ENCODE results near the gene CREB5. TPM values are rescaled to one million over a fixed set of nuclear protein-coding genes. Genes with fewer than 3 reads are reported as not detected.

CREB5 gene
- 20.3 TPM for polyA plus RNA-seq (2012; ENCODE audit: insufficient read length, low read depth)

GRCh38 chr7:28411876-28412662, at the start of gene CREB5:
TSS of gene CREB5 (plus strand) at chr7:28412518. CDS start at chr7:28412915, 397 bp downstream.
- TF ChIP-seq REST (IDR thresholded peaks at IDR 0.05; ENCODE audit: insufficient read depth in 1 of 2, low read depth in 2 of 2, low read length in 2 of 2) (no peak), FOXP2 (optimal IDR thresholded peaks at IDR 0.05; ENCODE audit: borderline replicate concordance, extremely low read depth, extremely low read length, insufficient read depth) (no peak), POLR2AphosphoS5 (IDR thresholded peaks at IDR 0.05; ENCODE audit: low read depth, low read length) (no peak), TAF1 (IDR thresholded peaks at IDR 0.05; ENCODE audit: borderline replicate concordance, insufficient read depth, low read length) (no peak), SIN3A (IDR thresholded peaks at IDR 0.05; ENCODE audit: borderline replicate concordance, insufficient read depth, low read length) (no peak)

- TF ChIP-seq TAF1 (IDR thresholded peaks at IDR 0.05; ENCODE audit: borderline replicate concordance, insufficient read depth, low read length) = no peak
- TF ChIP-seq FOXP2 (optimal IDR thresholded peaks at IDR 0.05; ENCODE audit: borderline replicate concordance, extremely low read depth, extremely low read length, insufficient read depth) = no peak
- TF ChIP-seq SIN3A (IDR thresholded peaks at IDR 0.05; ENCODE audit: borderline replicate concordance, insufficient read depth, low read length) = no peak
- no peak for TF ChIP-seq REST (IDR thresholded peaks at IDR 0.05; ENCODE audit: insufficient read depth in 1 of 2, low read depth in 2 of 2, low read length in 2 of 2)
- no peak for TF ChIP-seq POLR2AphosphoS5 (IDR thresholded peaks at IDR 0.05; ENCODE audit: low read depth, low read length)
Observed at GRCh38 chr7:28362812-28363211, 49.5 kb upstream of the CREB5 start.

- TF ChIP-seq REST (IDR thresholded peaks at IDR 0.05; ENCODE audit: insufficient read depth in 1 of 2, low read depth in 2 of 2, low read length in 2 of 2) (no peak), SIN3A (IDR thresholded peaks at IDR 0.05; ENCODE audit: borderline replicate concordance, insufficient read depth, low read length) (no peak), POLR2AphosphoS5 (IDR thresholded peaks at IDR 0.05; ENCODE audit: low read depth, low read length) (no peak), TAF1 (IDR thresholded peaks at IDR 0.05; ENCODE audit: borderline replicate concordance, insufficient read depth, low read length) (no peak), FOXP2 (optimal IDR thresholded peaks at IDR 0.05; ENCODE audit: borderline replicate concordance, extremely low read depth, extremely low read length, insufficient read depth) (no peak)
Observed at GRCh38 chr7:28364082-28364481, 48.2 kb upstream of the CREB5 start.

GRCh38 chr7:28369523-28369922, 42.8 kb upstream of the CREB5 start:
- TF ChIP-seq POLR2AphosphoS5 (IDR thresholded peaks at IDR 0.05; ENCODE audit: low read depth, low read length) = no peak
- TF ChIP-seq FOXP2 (optimal IDR thresholded peaks at IDR 0.05; ENCODE audit: borderline replicate concordance, extremely low read depth, extremely low read length, insufficient read depth) = no peak
- TF ChIP-seq SIN3A (IDR thresholded peaks at IDR 0.05; ENCODE audit: borderline replicate concordance, insufficient read depth, low read length) = no peak
- TF ChIP-seq TAF1 (IDR thresholded peaks at IDR 0.05; ENCODE audit: borderline replicate concordance, insufficient read depth, low read length) = no peak
- no peak for TF ChIP-seq REST (IDR thresholded peaks at IDR 0.05; ENCODE audit: insufficient read depth in 1 of 2, low read depth in 2 of 2, low read length in 2 of 2)
